Measurements from ENCODE around the gene LDB2. TPM values are rescaled to one million over a fixed set of nuclear protein-coding genes. Genes with fewer than 3 reads are reported as not detected.

The LDB2 gene
- total RNA-seq, 2 donors from 2014 or later = 11.4 to 14.5 TPM

DNA sequence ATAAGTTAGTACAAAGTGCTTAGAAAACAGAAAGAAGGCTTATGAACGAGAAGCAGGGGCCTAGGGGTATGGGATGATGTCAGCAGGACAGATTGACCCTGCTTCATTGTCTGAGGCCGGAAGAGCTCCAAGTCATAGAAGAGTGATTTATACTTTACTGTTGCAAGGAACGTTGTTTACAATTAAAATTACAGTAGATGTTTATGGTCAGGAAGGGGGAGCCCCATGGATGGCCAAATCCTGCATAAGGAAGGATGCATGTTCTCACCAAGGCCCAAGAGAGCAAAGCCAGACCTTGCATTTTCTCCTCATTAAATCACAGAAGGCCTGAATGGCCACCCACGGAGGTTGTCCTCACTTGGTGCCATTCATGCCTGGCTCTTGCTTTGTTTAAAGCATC lies 115.3 kb downstream of the LDB2 start:
- Mint-ChIP-seq H3K27me3 (ENCODE audit: insufficient read depth) (no peaks in the 10 kb centered on the region), H3K36me3 (ENCODE audit: low read depth) (no peaks in the 10 kb centered on the region), H3K9me3 (no peaks in the 10 kb centered on the region), H3K4me3 (no peak overlapping the region), H3K27ac (no peak overlapping the region), H3K4me1 (peaks cover 35% of the 10 kb centered on the region)
- 48 to 72% methylated on average over 4 of the region's 4 CpGs for WGBS, 2 experiments (ENCODE audit: insufficient coverage in 1 of 2, insufficient read length in 1 of 2)
- no peak overlapping the region for H3K9ac ChIP-seq (ENCODE audit: extremely low read depth, low read length, poor library complexity, severe bottlenecking)
- TF ChIP-seq CTCF (conservative IDR thresholded peaks at IDR 0.05) = no peak
- no peaks in the 10 kb centered on the region for H3K36me3 ChIP-seq (ENCODE audit: control insufficient read depth, insufficient read depth, low read length)
- peak; percentile 74 for DNase-seq
- no peak overlapping the region for H3K4me3 ChIP-seq (ENCODE audit: low read length)
- no peaks in the 10 kb centered on the region for H3K27me3 ChIP-seq (ENCODE audit: control insufficient read depth, insufficient read depth, low read length, poor library complexity, severe bottlenecking)
- no peaks in the 10 kb centered on the region for H3K9me3 ChIP-seq (ENCODE audit: control insufficient read depth, low read length)
- H3K27ac ChIP-seq (ENCODE audit: low read depth, low read length) = peak overlapping the region; percentile 62
- H3K4me1 ChIP-seq (ENCODE audit: control insufficient read depth, insufficient read depth, low read length) = peaks cover 6% of the 10 kb centered on the region

DNA sequence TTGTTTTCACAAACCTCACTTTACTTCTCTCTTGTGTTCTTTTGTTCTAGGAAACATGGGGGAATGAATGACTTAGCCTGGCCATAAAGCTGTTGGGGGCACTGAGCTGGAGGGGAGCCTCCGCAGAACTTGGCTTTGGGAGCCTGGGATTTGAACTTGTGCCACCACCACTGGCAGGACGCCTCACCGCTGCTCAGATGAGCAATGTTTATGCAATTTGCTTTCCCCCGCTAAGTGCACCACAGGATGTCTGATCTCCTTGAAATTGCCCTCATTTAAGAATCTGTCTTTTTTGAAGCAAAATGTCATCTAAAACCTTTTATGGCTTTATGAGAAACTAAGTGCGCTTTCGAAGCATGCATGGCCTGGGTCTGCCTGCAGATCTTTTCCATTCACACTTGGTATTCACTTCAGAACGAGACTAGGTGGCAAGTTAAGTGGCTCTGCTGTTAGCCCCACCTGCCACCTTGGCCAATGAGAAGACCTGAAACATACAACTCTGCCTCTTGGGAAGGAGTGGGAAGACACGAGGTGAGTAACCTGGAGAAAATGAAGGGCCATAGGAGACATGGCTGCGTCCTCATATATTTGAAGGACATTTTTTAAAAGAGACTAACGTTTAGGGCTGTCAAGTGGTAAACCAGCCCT lies 119.3 kb downstream of the LDB2 start:
- no peak overlapping the region for H3K4me3 ChIP-seq (ENCODE audit: low read length)
- no peaks in the 10 kb centered on the region for H3K9me3 ChIP-seq (ENCODE audit: control insufficient read depth, low read length)
- no peak for TF ChIP-seq CTCF (conservative IDR thresholded peaks at IDR 0.05)
- no peaks in the 10 kb centered on the region for H3K4me1 ChIP-seq (ENCODE audit: control insufficient read depth, insufficient read depth, low read length)
- Mint-ChIP-seq H3K36me3 (ENCODE audit: low read depth) (no peaks in the 10 kb centered on the region), H3K4me3 (no peak overlapping the region), H3K27me3 (ENCODE audit: insufficient read depth) (no peaks in the 10 kb centered on the region), H3K9me3 (no peaks in the 10 kb centered on the region), H3K27ac (no peak overlapping the region), H3K4me1 (peaks cover 16% of the 10 kb centered on the region)
- H3K27ac ChIP-seq (ENCODE audit: low read depth, low read length) = no peak overlapping the region
- WGBS, 2 experiments (ENCODE audit: insufficient coverage in 1 of 2, insufficient read length in 1 of 2) = 95 to 96% methylated on average over 9 to 10 of the region's 10 CpGs
- no peak for DNase-seq
- no peaks in the 10 kb centered on the region for H3K27me3 ChIP-seq (ENCODE audit: control insufficient read depth, insufficient read depth, low read length, poor library complexity, severe bottlenecking)
- no peak overlapping the region for H3K9ac ChIP-seq (ENCODE audit: extremely low read depth, low read length, poor library complexity, severe bottlenecking)
- H3K36me3 ChIP-seq (ENCODE audit: control insufficient read depth, insufficient read depth, low read length) = no peaks in the 10 kb centered on the region

GRCh38 chr4:16777726-16778125 lies 120.7 kb downstream of the LDB2 start:
- no peaks in the 10 kb centered on the region for H3K36me3 Mint-ChIP-seq (ENCODE audit: low read depth)
- TF ChIP-seq CTCF (conservative IDR thresholded peaks at IDR 0.05) = no peak
- no peak overlapping the region for H3K4me3 Mint-ChIP-seq
- no peaks in the 10 kb centered on the region for H3K27me3 Mint-ChIP-seq (ENCODE audit: insufficient read depth)
- no peaks in the 10 kb centered on the region for H3K4me1 ChIP-seq (ENCODE audit: control insufficient read depth, insufficient read depth, low read length)
- no peak overlapping the region for H3K27ac ChIP-seq (ENCODE audit: low read depth, low read length)
- H3K4me3 ChIP-seq (ENCODE audit: low read length) = no peak overlapping the region
- no peak overlapping the region for H3K9ac ChIP-seq (ENCODE audit: extremely low read depth, low read length, poor library complexity, severe bottlenecking)
- no peaks in the 10 kb centered on the region for H3K9me3 ChIP-seq (ENCODE audit: control insufficient read depth, low read length)
- peaks cover 6% of the 10 kb centered on the region for H3K4me1 Mint-ChIP-seq
- H3K36me3 ChIP-seq (ENCODE audit: control insufficient read depth, insufficient read depth, low read length) = no peaks in the 10 kb centered on the region
- DNase-seq = no peak
- no peak overlapping the region for H3K27ac Mint-ChIP-seq
- no peaks in the 10 kb centered on the region for H3K27me3 ChIP-seq (ENCODE audit: control insufficient read depth, insufficient read depth, low read length, poor library complexity, severe bottlenecking)
- 77 to 94% methylated on average over 3 of the region's 3 CpGs for WGBS, 2 experiments (ENCODE audit: insufficient coverage in 1 of 2, insufficient read length in 1 of 2)
- H3K9me3 Mint-ChIP-seq = no peaks in the 10 kb centered on the region
